GDM1 (cell line): Measurements from ENCODE around the gene INTS1.
A peak's percentile ranks its signal among the peaks of the same experiment; 100 is the strongest.

Source experiments
- DNase-seq: peaks from one replicate; lab custom pipeline; 2025; lab: John Stamatoyannopoulos, UW

The INTS1 gene

DNA sequence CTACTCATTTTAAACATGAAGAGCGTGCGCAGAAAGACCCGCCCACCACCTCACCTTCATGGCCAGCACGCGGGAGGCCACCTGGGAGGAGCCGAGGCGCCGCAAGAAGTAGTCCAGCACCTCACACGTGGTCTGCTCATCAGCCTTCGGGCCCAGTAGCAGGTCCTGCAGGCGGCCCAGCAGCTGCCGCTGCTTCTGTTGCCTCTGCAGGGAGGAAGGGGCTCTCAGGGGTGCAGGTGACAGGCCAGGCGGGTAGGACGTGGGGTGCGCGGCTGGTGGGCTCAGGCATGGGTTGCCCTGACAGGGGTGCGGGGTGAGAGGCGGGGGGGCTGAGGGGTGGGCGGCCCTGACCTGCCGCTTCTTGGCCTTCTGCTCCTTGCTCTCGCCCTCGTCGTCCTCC, 17.6 kb downstream of the INTS1 start:
- no peak for DNase-seq

DNA sequence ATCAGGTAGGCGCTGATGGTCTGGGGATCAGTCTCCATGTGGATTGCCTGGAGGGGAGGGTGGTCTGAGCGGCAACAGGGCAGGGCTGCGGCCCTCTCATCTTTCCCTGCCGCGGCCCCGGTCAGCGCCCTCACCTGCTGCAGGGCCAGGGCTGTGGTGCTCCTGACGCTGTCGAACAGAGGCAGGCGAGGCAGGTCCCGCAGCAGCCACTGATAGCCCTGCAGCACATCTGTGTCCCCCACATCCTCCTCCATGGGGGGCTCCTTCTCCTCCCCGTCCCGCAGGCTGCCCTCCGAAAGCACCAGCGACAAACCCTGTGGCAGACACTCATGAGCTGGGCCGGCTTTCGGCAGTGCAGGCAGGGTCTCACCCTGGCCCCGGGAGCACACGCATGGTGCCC, 19.0 kb downstream of the INTS1 start:
- DNase-seq, result no peak

DNA sequence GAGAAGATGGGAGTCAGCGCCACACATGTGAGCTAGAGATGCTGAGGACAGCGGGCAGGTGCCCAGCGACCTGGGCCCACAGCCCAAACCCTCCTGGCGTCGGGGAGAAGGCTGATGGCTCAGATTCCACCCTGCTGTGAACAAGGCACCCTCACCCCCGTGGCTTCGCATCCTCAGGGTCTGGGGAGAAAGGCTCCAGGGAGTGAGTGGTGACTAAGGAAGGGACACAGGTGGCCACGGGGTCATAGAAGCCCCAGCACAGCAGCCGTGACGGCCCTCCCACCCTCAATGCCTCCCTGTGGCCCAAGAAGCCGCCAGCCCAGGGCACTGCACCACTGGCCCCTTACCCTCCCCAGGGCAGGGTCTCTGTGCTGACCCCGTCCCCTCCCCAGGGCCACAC, 19.6 kb downstream of the INTS1 start:
- no peak for DNase-seq

DNA sequence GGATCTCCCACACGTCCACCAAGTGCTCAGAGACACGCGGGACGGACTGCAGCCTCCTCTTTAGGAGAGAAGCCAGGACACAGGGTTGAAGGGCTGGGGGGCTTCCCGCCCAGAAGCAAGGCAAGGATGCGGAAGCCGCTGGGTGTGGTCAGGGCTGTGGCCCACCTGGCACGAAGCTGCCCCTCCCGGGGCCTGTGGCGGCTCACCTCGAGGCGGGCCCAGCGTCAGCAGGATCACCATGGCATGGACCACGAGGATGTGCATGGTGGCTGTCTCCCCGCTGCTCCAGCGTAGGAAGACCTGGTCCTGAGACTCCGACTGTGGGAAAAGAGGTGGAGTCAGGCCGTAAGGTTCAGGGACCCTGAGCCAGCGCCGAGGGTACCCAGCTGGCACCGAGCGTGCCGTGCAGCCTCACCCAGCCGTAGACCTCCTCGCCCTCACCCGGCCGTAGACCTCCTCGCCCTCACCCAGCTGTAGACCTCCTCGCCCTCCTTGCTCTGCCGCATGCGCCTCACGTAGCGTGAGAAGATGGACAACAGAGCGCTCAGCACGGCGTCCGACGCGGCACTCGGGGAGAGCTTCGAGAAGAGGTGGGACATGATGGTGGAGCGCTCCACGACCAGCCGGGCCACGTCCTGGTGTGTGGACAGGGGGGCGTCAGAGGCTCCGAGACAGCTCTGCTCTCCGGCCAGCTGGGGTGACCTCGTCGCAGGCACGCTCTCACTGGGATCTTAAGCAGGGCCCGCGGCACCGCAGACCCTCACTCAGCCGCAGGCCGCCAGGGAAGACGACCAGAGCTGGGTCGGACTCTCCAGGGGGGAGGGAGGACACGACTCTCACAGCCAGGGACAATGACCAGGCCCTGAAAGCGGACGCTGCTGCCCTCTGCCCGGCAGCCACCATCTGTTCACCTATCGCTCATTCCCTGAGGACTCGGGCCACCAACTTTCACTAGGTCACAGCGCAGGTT, 20.4 kb downstream of the INTS1 start:
- no peak for DNase-seq

DNA sequence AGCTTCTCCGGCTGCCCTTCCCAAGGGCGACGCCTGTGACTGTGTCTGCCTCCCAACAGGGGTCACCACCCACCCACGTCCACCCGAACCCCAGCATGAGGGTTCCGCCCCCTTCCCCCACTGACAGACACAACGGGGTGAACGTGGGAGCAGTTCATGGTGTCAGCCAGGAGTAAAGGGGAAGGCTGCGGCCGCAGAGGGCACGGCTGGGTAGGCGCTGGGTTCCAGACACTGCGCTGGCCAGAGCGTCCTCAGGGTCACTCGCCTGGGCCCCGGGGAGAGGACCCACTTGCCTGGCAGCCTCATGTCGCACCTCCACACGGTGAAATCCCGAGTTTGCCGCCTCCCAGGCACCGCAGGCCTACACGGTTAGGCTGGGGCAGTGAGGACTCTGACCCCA, 21.1 kb downstream of the INTS1 start:
- DNase-seq, result no peak

DNA sequence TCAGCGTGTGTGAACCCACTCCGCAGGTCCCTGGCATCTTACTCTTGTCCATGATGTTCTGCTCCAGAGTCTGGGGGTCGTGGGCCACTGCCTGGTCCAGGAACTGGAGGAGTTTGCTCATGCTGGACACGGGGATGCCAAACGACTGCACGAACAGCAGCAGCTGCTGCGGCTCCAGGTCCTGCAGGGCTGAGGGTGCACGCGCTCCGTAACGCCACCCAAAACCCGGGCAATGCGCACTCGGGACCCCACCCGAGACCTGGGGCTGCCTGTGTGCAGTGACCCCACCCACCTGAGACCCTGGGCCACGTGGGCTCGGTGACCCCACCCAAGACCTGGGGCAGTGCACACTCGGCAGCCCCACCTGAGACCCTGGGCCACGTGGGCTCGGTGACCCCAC, 22.9 kb downstream of the INTS1 start:
- no peak for DNase-seq

DNA sequence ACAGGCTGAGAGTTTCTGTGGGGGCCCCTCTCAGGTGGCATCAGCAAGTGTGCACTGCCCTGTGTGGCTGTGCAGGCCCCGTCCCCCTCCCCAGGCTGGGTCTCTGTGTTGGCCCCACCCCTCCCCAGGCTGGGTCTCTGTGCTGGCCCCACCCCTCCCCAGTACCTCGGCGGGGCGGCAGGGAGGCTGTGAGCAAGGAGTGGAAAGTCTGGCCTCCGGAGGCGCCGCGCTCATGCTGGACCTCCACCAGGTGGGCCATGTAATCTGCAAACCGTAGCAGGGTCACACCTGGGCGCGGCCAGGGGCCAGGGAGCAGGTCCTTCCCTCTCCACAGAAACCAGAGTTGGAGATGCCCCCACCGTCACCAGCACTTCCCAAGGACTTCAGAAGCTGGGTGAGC, 23.5 kb downstream of the INTS1 start:
- DNase-seq, result no peak

DNA sequence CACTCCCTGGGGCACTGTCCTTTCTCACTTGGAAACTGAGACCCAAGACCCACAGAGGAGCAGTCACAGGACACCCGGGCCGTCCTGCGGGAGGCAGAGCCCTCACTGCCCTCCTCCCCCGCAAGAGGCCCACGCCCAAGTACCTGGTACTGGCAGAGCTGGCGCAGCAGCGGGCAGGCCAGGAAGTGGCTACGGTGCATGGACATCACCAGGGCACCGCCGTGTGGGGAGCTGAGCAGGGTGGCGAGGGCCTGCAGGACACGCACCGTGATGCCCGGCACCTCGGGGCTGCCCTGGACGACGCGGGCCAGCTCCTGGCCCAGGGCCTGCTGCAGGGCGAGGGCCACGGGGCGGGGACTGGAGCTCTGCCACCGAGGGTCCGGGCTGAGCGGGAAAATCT, 24.9 kb downstream of the INTS1 start:
- no peak for DNase-seq

DNA sequence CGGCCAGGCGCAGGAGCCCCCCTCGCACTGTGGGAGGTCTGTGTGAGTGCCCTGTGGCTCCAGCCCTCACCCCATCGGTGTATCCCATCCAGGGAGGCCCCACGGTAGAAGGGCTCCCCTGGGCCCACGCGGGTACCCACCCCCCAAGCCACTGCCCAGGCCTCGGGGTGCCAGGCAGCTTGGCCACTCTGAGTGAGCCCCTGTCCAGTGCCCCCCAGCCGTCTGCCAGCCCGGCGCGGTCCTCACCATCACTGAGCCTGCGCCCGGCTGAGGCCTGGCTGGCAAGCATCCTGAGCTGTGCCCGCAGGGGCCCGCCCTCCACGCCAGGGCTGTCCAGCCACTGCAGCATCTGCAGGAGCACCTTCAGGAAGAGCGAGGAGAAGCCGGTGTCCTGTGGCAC, 25.7 kb downstream of the INTS1 start:
- no peak for DNase-seq

DNA sequence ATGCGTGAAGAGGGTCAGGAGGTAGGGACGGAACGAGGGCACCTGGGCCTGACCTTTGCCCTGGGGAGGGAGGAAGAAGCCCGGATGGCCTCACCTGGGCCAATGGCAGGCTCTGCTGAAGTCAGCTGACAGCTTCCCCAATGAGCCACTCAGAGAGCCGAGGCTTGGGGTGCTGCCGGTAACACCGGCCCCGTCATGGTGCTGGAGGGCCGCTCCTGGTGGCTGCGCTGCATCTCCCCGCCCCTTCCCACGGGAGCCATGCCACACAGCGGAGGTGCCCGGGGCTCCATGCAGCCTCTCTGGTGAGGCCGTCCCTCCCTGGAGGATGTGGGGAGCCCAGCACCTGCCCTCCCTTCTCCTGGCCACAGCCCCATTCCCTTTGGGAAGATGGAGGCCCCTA, 27.3 kb downstream of the INTS1 start:
- DNase-seq, result no peak

DNA sequence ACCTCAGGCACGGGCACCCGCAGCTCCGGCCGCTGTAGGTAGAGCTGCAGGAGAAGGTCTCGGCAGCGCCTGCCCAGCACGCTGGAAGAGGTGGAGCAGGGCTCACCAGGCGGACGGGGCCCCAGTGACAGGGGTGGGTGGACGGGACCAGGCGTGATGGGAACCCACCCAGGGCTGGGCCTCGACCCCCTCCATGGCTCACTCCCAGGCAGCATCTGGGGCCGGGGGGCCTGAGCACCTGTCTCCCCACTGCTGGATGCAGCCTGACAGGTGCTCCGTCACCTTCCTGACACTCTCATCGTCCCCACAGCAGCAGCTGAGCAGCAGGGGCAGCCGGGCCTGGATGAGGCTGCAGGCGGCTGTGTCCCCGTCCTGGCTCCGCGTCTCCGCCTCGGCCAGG, 28.2 kb downstream of the INTS1 start:
- no peak for DNase-seq

DNA sequence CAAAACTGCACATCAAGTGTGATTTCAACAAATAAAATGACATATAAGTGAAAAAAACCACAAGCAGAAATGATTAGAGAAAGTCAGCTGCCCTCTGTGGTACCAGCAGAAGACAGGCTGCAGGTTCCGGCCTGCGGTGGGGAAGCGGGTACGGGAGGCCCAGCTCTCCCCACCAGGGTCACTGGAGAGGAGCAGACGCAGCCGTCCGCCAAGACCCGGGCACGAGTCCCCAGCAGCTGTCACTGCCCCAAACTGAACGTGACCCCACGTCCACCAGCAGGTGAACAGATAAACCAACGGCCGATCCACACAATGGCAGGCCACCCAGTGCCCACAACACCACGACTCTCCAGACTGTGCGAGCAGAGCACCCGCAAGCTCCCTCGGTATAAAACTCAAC, 28.8 kb downstream of the INTS1 start:
- DNase-seq, result no peak

DNA sequence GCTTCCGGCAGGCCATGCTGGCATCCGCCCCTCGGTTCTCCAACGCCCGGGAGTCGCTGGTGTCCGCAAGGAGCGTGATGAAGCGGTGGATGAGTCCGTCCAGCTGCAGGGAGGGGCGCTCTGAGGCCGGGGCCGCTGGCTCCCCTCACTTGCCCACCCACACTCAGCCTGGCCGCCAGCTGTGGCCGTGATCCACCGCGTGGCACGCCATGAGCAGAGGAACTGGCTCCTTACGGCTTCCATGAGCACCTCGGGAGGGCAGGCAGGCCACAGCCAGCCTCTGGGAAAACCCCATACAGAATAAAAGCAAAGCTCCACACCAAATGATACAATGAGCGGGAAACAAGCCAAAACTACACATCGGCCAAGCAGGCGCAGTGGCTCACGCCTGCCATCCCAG, 29.5 kb downstream of the INTS1 start:
- no peak for DNase-seq

DNA sequence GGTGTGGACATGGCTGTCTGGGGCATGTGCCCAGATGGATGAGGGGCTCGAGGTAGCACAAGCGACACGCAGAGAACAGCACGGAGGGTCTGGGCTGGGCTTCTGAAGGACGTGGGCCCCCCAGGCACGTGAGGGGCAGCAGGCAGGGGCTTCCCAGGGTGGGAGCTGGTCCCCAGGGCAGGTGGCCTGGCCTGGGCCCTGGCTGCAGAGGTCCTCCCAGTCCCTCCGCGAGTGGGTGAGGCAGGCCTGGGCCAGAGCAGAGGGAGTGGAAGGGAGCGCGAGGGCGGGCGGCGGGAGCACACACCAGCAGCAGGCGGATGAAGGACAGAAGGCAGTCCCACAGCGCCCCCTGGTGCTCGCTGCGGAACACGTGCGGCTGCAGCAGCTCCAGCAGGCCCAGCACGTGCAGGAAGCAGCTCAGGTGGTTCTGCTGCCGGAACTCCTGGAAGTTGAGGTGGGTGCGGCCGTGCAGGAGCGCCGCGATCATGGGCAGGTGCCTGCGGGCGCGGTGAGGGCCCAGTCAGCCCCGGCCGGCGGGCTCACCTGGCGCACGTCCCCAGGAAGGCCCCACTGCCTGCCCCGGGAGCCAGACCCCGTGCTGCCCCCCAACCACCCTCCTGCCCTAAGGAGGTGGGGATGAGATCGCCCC, 30.2 kb downstream of the INTS1 start:
- DNase-seq, result peak; percentile 61

DNA sequence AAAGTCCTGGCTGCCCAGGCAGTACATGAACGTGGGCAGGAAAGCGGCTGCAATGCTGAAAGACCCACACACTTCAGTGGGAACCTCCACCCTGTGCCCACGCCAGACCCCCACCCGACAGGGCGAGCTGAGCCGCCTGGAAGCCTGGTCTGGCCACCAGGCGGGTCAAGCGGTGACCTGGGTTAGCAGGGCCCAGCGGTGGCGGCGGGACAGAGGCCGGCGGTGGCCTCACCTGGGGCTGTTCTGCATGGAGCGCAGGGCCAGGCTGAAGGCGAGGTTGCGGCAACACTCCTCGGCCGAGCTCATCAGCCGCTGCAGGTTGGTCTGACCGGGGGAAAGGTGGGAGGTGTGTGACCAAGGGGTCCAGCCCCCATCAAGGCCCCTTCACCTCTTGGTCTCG, 33.3 kb downstream of the INTS1 start:
- no peak for DNase-seq

DNA sequence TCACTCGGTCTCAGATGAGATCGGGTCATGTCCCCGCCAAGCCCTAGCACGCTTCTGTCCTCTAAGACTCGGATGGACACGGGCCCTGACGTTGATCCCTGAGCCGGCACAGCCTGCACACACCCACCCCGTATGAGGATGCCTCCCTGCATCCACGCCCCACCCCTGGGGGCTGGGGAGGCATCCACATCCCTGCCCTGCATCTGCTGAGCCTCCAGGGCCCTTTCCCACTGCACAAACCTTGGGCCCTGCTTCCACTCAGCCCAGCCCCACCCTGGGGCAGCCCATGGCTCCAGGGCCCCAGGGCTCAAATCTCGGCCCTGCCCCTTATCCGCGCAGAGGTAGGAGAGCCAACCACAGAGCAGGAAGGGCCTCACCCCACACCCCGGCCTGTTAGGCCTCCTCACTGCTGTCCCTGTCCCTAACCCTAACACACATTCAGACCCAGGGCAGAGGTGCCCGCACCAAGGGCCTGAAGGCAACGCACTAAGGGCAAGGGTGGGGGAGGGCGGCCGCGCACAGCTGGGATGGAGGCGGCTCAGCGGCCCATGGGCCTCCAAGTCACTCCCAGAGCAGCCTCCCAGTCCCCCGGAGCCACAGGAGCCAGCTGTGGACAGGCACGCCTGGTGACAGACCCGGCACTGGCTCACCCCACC, 35.4 kb downstream of the INTS1 start:
- DNase-seq, result no peak

DNA sequence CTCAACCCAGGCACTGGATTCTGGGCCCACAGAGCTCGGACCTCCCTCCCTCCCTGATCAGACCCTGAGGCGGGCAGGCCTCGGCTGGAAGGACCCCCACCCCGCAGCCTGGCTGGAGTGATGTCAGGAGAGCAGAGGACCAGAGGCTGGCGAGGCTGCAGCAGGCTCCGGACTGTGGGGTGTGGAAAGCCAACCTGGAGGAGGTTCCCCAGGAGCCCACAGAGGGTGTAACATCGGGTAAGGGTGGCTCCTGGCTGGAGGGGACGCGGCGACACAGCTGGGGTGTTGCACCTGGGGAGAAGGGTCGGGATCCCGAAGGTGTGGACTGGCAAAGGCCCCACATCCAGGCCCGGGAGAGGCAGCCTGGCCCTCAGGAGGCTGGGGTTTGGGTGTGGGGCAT, 36.0 kb downstream of the INTS1 start:
- DNase-seq, result no peak

DNA sequence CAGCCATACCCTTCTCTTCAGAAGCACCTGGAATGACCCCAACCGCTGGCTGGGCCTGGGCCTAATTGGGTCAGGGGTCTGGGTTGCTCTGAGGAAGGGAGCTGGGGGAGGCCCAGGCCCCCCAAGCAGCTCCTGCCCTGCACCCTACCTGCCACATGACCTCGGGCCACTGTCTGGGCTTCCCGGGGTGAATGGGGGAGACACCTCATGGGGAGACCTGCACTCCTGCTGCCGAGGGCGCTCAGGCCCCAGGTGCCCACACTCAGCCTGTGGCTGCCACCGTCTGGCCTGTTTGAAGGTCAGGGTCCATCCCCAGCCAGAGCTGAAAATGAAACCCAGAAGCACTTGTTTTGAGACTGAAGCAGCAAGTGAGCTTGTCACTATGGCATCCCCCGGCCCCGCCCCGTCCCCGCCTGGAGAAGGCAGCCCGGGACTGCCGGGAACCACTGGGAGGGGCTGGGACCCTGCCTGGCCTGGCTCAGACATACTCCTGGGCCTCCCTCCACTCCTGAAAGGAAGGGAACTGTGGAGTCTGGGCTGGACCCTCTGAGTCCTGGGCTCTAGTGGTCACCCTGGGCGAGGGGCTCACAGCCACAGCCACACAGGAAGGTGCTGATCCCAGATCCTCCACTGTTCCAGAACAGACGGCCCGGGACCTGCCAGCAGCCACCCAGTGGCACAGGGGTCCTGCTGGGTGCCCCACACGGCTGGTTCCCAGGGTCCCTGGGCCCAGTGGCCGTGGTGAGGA, 37.5 kb downstream of the INTS1 start:
- no peak for DNase-seq

DNA sequence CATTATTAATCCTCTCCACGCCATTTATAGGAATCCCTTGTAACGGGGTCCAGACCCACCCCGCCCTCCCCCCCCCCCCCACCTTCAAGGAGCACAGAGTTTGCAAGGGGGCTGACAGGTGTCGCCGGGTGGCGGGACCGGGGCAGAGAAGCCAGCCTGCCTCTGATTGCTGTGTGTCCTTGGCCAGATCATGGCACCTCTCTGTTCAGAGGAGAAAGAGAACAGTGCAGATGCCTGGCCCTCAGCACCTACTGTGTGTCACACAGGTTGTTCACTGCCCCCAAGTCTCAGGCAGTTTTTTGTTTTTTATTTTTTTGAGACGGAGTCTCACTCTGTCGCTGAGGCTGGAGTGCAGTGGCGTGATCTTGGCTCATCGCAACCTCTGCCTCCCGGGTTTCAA, 39.5 kb downstream of the INTS1 start:
- no peak for DNase-seq

DNA sequence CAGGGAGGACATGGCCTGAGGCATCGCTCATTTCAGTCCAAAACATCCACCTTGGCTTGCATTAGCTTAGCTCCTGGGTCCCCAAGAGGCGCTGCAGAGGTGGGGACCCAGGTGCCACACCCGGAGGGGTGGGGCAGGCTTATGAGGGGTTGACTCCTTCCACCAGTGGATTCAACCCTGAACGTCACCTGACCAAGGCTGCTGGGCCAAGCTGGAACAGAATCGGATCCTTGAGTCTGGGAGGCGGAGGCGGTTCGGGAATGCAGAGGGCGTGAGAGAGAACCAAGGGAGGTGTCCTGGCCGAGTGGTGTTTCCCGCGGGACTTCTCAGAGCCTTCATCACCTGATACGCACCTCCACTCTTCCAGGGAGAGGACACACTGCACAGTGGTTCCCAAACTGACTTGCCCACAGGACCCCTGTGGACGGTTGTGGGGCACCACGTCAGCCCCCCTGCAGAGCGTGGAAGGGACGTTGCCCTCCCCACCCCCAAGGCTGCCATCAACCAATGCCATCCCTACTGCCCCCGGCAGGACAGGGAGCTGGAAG, 40.4 kb downstream of the INTS1 start:
- DNase-seq, result no peak

DNA sequence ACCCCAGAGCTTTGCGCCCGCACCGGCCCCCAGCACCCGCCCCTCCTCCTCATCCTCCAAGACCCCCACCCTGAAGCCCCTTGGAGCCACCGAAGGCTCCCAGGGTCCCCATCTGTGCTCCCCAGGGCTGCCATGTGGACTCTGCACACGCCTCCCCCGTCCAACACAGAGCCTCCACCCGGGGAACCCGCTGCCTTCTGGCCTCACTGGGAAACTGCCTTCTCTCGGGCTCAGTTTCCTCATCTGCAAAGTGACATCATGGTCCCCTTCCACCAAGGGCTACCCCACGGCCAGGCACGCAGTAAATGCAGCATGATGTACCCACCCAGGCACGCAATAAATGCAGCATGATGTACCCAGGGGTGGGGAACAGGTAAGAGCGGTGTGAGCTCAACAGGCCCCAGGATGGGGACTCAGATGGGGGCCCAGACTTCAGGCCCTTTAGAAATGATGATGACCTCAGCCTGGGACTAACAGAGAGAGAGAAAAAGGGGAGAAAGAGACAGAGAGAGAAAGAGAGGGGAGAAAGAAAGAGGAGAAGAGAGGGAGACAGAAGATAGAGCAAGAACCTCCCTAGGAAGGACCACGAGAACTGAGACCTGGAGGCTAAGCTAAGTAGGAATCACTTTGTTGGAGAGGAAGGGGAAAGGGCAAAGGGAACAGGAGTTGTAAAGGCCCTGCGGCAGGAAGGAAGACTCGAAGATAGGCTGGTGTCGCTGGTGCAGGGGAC, 42.4 kb downstream of the INTS1 start:
- DNase-seq, result no peak
